HG03432 (cell line): ENCODE data around the gene ARAP1.

Experiments used
- ATAC-seq: cut with Tn5 transposase; IDR thresholded peaks from one replicate; pipeline ENCODE4 v1.9.1; 2021; ENCODE audit warnings: mild to moderate bottlenecking, moderate library complexity; ENCODE audit not compliant: unreplicated experiment

The ARAP1 gene

GRCh38 chr11:72705442-72706365 lies 46.5 kb downstream of the ARAP1 start:
- no peak for ATAC-seq

- no peak for ATAC-seq
Observed at GRCh38 chr11:72704783-72705265, 47.4 kb downstream of the ARAP1 start.

- ATAC-seq, result no peak
Observed at GRCh38 chr11:72704028-72704782, 48.0 kb downstream of the ARAP1 start.

- ATAC-seq, result no peak
Observed at GRCh38 chr11:72703267-72704008, 48.8 kb downstream of the ARAP1 start.

GRCh38 chr11:72702577-72703241 lies 49.5 kb downstream of the ARAP1 start:
- no peak for ATAC-seq

GRCh38 chr11:72702096-72702495 lies 50.1 kb downstream of the ARAP1 start:
- ATAC-seq, result no peak

GRCh38 chr11:72701466-72701865 lies 50.7 kb downstream of the ARAP1 start:
- no peak for ATAC-seq

GRCh38 chr11:72700146-72700545 lies 52.1 kb downstream of the ARAP1 start:
- ATAC-seq, result no peak

- no peak for ATAC-seq
Observed at GRCh38 chr11:72697814-72698213, 54.4 kb downstream of the ARAP1 start.

GRCh38 chr11:72696866-72697700 lies 55.1 kb downstream of the ARAP1 start:
- no peak for ATAC-seq

- ATAC-seq, result no peak
Observed at GRCh38 chr11:72695354-72695753, 56.9 kb downstream of the ARAP1 start.

- ATAC-seq, result no peak
Observed at GRCh38 chr11:72693271-72693968, 58.8 kb downstream of the ARAP1 start.

- ATAC-seq, result no peak
Observed at GRCh38 chr11:72692498-72693237, 59.5 kb downstream of the ARAP1 start.

GRCh38 chr11:72690166-72690565 lies 62.0 kb downstream of the ARAP1 start:
- no peak for ATAC-seq

GRCh38 chr11:72688929-72689328 lies 63.3 kb downstream of the ARAP1 start:
- ATAC-seq, result no peak

- ATAC-seq, result no peak
Observed at GRCh38 chr11:72688486-72688885, 63.7 kb downstream of the ARAP1 start.

GRCh38 chr11:72687326-72687725 lies 64.9 kb downstream of the ARAP1 start:
- ATAC-seq, result no peak

- ATAC-seq, result no peak
Observed at GRCh38 chr11:72686639-72687220, 65.5 kb downstream of the ARAP1 start.
